ENCODE data around the gene FGD5.
A peak's percentile ranks its signal among the peaks of the same experiment; 100 is the strongest.

FGD5 gene

GRCh38 chr3:14832975-14833722, 14.4 kb downstream of the FGD5 start:
- no peak for DNase-seq

DNA sequence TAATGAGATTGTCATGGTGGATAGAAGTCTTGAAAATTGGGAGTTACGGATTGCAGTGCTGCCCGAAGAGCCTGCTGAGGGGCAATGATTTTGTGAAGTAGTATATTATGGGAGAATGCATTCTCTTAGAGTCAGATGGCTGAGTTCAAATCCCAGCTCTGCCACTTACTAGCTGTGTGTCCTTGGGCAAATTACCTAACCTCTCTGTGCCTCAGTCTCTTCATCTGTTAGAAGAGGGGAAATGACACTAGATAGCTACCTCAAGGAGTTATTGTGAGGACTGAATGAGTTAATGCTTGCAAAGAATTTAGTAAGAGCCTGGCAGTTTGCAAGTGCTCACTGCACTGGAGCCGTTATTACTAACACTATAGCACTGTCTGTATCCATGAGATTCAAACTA, 15.4 kb downstream of the FGD5 start:
- DNase-seq, result no peak

GRCh38 chr3:14834807-14835466, 16.2 kb downstream of the FGD5 start:
- no peak for DNase-seq

DNA sequence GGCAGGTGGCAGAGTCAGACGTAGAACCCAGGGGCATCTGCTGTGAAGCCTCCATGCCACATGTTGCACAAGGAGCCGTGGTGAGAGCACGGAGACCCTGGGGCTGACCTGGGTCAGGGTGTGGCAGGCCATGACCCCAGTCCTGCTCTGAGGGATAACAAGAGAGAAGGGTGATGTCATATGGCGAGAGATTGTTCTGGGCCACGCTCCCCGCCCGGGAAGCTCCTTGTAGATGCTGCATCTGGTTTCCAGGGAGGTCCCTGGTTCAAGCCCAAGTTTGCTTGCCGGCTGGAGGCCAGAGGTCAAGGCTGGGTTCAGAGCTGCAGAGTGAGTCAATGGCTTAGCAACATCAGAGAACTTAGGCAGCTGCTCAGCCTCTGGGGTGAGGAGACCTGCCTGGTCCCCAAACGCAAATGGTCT, 17.3 kb downstream of the FGD5 start:
- no peak for DNase-seq

DNA sequence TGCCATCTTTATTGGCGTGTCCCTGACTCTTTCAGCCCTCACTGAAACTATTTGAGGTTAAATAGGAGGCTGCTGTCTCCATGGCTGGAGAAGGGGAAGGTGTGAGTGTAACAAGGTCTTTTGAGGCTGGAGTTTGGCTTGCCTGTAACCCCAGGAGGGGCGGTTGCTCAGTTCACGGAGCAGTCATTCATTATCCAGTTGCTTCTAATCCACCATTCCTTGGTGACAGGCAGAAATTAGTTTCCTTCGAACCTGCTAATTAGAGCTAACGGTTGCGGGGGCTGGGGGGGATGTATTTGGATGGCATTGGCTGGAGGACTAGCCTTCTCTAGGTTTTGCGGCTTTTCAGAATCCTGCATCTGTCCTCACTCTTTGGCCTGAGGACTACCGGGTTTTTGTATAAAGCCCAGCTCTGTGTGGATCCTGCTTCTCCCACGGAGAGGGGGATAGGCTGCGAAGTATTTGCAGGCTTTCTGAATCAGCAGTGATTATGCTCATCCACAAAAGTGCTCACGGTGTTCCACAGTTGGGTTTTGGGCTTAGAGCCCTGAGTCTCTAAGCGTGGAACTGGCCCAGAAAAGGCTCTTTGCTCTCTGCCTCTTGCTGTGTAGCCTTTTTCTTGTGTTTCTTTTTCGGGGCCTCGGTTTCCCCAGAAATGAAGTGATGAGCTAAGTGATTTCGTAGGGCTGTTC, 18.6 kb downstream of the FGD5 start:
- peak; percentile 21 for DNase-seq

DNA sequence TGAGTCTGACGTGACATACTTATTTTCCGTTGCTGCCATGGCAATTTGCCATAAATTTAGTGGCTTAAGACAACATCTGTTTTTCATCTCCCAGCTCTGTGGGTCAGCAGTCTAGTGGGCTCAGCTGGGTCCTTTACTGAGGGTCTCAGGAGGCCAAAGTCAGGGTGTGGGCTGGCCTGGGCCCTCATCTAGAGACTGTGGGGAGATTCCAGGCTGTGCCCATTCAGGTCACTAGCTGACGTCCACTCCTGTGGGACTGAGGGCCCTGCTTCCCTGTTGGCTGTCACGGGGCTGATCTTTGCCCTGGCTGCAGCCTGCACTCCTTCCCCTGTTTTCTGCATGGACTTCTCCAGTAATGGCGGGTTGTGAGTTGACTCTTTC, 19.1 kb downstream of the FGD5 start:
- peak; percentile 12 for DNase-seq

DNA sequence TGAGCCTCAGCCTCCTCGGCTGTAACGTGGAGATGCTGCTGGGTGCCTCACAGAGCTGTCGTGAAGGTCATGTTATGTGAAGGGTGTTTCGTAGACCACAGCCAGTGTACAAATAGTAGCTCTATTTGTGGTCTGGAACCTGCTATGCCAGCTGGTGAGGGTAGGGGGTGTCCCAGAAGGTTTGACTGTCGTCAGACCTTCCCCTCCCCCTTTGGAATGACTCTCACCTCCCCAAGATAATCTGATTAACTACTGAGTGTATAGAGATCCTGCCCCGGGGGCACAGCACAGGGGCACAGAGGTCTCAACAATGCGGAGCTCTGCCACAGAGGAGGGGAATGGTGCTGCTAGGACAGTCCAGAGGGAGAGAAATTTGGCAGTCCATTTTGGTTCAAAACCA, 20.5 kb downstream of the FGD5 start:
- DNase-seq, result peak; percentile 89

DNA sequence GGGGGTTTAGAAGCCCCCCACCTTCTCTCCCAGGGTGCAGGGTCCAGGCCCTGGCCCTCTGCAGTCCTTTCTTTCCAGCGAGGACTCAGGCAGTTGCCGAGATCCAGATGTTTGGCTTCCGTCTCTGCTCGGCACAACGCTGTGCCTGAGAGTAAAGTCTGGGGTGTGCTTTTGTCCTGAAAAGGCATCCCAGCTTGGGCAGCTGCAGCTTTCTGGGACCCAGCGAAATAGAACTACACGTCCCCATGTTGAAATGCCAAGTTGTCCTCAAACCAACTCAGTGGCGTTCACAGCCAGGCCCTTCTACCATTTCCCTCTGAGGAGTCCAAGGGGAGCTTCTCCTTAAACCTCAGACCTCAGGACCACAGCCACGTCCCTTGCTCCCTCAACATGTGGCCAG, 23.1 kb downstream of the FGD5 start:
- DNase-seq, result no peak

- DNase-seq, result no peak
These were observed 23.5 kb downstream of the FGD5 start for GRCh38 chr3:14842277-14842676.

DNA sequence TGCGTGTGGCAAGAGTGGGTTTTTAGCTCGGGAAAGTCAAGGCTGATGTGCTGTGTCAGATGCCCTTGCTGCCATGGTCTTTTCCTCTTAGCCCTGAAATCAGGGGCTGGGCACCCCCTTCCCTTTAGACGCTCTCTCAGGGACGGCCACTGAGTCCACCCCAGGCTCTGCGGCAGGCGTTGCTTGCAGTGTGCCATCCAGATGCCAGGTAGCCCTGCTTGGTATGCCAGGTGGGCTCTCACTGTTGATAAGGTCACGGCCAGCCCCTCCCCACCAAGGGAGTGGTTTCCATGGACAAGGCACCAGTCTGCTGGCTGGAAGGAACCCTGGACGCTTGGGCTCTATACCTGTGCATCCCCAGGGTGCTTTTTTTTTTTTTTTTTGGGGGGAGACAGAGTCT, 24.6 kb downstream of the FGD5 start:
- DNase-seq, result no peak

- peak; percentile 4 for DNase-seq
These were observed 25.8 kb downstream of the FGD5 start for GRCh38 chr3:14844386-14845170.

- no peak for DNase-seq
These were observed 26.4 kb downstream of the FGD5 start for GRCh38 chr3:14845180-14845579.

GRCh38 chr3:14845826-14846225, 27.1 kb downstream of the FGD5 start:
- no peak for DNase-seq

- no peak for DNase-seq
These were observed 27.6 kb downstream of the FGD5 start for GRCh38 chr3:14846226-14846880.

GRCh38 chr3:14847613-14848541, 29.1 kb downstream of the FGD5 start:
- peak; percentile 7 for DNase-seq

- no peak for DNase-seq
These were observed 30.1 kb downstream of the FGD5 start for GRCh38 chr3:14848906-14849305.

DNA sequence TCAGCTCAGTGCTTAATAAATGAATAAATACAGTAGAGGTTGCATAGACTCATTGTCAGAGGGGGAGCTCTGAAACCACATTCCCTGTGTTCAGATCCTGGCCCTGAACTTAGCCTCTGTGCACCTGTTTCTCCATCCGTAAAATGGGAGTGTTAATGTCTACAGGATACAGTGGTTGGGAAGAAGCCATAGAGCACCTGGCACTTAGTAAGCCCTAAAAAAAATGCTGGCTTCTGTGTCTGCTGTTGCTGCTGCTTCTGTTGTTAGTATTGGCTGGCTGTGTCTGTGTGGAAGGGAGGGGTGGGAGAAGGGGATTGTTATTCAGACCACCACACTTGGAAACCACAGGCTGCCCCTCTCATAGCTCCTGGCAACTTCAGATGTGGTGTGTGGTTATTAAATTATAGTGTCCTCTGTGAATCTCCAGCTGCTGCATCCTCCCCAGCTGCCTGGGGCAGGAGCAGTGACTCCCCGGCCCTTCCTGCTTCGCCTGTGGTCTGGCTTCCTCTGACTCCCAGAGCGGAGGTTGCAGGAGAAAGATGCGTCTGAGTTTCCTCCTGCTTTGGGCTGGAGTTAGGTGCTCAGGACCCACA, 31.0 kb downstream of the FGD5 start:
- no peak for DNase-seq

- no peak for DNase-seq
These were observed 33.4 kb downstream of the FGD5 start for GRCh38 chr3:14852058-14852594.

DNA sequence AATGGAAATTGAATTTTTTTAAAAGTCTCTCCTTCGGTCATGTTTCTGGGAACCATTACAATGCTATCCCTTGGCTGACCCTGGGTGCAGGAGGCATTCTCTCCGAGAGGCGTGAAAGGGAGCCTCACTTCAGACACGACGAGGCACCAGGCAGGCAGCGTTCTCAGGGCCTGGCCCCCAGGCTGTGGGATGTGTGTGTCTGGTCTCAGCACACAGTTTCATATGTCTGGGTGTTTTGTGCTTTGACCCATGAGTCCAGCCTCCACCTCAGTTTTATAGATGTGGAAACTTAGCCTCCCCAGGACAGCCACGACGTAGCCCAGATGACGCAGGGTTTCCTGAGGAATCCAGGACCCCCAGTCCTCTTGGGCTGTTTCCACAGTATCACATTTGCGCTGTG, 34.0 kb downstream of the FGD5 start:
- no peak for DNase-seq

DNA sequence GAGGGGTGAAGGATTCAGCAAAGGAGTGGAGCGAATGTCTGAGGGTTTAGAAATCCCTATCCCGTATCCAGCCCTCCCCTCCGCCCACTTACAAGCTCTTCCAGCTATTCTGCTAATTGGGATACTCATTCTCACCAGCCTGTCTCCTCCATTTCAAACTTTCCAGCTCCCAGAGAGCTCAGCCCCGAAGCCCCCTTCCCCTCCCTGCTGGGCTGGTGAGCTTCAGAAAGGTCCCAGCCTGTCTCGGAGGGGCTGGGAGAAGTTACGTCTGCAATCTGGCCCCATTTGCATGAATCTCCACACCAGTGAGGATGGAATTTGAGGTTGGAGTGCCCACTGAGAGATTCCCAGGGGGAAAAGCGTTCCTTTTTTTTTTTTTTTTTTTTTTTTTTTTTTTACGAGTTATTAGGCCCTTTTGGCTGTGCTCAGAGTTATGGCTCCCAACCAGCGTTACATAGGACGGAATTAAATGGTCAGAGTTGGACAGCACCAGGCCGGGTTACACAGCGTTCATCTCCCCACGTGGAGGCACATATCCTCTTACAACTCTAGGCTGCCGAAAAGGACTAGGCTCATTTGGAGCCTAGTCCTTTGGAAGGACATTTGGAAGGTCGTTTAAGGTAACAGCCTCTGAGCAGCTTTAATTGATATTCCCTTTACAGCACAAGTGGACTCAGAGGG, 34.6 kb downstream of the FGD5 start:
- DNase-seq, result no peak

All from NCI-H82 (cell line).